ENCODE measurements around the gene XPA. TPM values are rescaled to one million over a fixed set of nuclear protein-coding genes. Genes with fewer than 3 reads are reported as not detected.

The XPA gene
- total and polyA plus RNA-seq, 8 donors, result 4.9 to 12.6 (median 7.0) TPM

DNA sequence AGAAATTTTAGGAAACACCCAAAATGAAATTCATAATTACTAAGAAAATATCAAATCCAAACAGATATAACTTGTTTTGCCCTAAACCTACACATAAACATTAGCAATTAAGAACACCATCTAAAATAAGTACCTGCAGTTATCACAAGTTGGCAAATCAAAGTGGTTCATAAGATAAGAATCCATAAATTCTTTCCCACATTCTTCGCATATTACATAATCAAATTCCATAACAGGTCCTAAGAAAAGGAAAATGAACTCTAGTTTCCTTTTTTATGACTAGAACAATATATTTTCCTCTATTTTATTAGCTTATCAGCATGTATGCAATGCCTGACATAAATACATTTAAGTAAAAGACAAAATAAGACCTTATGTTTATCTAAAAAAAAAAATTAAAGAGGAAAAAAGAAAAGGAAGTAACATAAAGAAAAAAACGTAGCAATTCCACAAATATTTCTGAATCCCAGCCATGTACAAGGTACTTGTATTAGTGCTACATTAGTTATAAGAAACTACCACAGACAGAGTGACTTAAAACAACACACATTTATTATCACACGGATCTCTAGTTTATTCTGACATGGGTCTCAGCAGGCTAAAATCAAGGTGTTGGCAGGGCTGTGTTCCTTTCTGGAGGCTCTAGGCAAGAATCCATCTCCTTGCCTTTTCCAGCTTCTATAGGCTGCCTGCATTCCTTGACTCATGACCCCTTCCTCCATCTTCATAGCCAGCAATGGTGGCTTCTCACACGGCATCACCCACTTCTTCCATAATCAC, 7.5 kb downstream of the XPA start:
- 46 to 58% methylated on average over 4 of the region's 4 CpGs for WGBS, 2 donors
- DNase-seq (no peak), ATAC-seq (no peak), FAIRE-seq (no peak)
- intact Hi-C loops (cut with DNase I), result no loop called here
- H3K27me3 ChIP-seq, result no peaks in the 10 kb centered on the region
- H3K36me3 ChIP-seq, result peaks cover 0 to 35% (median 0%) of the 10 kb centered on the region in 3 donors
- peaks cover 18 to 21% (median 21%) of the 10 kb centered on the region in 3 donors for H3K4me1 ChIP-seq
- TF ChIP-seq, protein P1, sequence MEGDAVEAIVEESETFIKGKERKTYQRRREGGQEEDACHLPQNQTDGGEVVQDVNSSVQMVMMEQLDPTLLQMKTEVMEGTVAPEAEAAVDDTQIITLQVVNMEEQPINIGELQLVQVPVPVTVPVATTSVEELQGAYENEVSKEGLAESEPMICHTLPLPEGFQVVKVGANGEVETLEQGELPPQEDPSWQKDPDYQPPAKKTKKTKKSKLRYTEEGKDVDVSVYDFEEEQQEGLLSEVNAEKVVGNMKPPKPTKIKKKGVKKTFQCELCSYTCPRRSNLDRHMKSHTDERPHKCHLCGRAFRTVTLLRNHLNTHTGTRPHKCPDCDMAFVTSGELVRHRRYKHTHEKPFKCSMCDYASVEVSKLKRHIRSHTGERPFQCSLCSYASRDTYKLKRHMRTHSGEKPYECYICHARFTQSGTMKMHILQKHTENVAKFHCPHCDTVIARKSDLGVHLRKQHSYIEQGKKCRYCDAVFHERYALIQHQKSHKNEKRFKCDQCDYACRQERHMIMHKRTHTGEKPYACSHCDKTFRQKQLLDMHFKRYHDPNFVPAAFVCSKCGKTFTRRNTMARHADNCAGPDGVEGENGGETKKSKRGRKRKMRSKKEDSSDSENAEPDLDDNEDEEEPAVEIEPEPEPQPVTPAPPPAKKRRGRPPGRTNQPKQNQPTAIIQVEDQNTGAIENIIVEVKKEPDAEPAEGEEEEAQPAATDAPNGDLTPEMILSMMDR (IDR thresholded peaks at IDR 0.05), result no peak
- H3K9me3 ChIP-seq, result no peaks in the 10 kb centered on the region
- H3K4me3 ChIP-seq, result no peak overlapping the region
- peak overlapping the region in 1 of 4 donors; percentile 16 for H3K27ac ChIP-seq

DNA sequence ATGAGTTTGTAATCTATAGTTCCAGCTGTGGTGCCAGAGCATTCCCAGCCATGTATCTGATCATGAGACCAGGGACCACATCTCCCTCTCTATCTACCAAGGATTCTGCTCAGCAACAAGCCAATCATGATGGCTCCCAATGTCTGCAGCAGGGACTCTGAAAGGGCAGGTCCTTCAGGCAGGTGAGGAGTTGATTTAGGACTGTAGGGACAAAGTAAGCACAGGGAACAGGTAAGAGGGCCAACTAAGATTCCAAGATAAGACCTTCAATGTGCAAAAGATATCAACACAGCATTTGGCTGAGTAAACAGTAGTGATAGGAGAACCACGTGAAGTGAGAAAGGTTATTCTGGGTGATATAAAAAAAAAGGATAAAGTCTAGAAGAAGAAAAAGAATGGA, 8.5 kb downstream of the XPA start:
- TF ChIP-seq, protein P1 (IDR thresholded peaks at IDR 0.05), result no peak
- no peaks in the 10 kb centered on the region for H3K27me3 ChIP-seq
- 11 to 16% methylated on average over 1 of the region's 1 CpG for WGBS, 2 donors
- intact Hi-C loops (cut with DNase I), result no loop called here
- DNase-seq (no peak), ATAC-seq (peak in 3 of 4 donors; percentile 10 to 73 (median 45)), FAIRE-seq (no peak)
- peaks cover 0 to 45% (median 0%) of the 10 kb centered on the region in 3 donors for H3K36me3 ChIP-seq
- no peak overlapping the region for H3K27ac ChIP-seq
- H3K4me3 ChIP-seq, result no peak overlapping the region
- H3K4me1 ChIP-seq, result peaks cover 12 to 19% (median 16%) of the 10 kb centered on the region in 3 donors
- H3K9me3 ChIP-seq, result no peaks in the 10 kb centered on the region

DNA sequence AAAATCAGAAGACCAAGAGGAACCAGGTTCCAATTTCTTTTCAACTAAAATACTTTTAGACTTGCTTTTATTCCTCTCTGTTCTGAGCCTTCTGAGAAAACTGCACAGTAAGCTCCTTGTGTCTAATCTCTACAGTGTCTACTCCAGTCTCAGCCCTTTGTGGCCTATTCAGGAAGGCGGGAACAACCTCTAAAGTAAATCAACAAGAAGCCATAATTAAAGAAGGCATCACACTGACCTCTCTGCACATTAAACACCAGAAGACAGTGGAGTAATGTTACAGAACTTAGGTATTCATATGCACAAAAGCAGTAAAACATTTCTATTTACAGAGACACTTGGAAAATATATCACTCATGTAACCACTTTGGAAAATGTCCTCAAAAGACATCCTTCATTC, 14.9 kb downstream of the XPA start:
- no peak for FAIRE-seq
- Histone ChIP-seq H3K27me3 (no peaks in the 10 kb centered on the region), H3K4me3 (no peak overlapping the region), H3K36me3 (peaks cover 0 to 37% (median 0%) of the 10 kb centered on the region in 3 donors), H3K9me3 (no peaks in the 10 kb centered on the region), H3K4me1 (no peaks in the 10 kb centered on the region), H3K27ac (no peak overlapping the region)
- TF ChIP-seq, protein P1 (IDR thresholded peaks at IDR 0.05), result no peak
- intact Hi-C loops (cut with DNase I), result no loop called here
- 92 to 97% methylated on average over 1 of the region's 1 CpG for WGBS, 2 donors
- DNase-seq, result no peak
- no peak for ATAC-seq

DNA sequence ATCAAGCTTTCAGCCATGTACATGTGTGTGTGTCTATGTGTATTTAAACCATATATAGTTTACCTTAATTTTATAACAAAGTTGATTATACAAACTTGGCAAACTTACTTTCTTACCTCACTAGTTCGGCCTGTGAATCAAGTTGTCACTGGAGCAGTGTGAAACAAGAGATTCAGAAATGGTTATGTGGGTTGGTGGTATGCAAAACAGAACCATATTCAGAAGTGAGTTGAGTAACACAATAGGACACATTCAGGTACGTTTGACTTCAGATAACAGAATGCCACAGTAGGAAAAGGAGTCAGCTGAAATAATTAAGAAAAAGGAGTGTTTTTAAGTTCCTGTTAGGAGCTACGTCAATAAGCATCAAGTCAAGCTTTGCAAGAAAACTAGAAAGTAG, 21.5 kb downstream of the XPA start:
- WGBS, 2 donors, result 68 to 72% methylated on average over 3 of the region's 3 CpGs
- H3K9me3 ChIP-seq, result no peaks in the 10 kb centered on the region
- ATAC-seq (no peak), FAIRE-seq (no peak), DNase-seq (no peak)
- no peaks in the 10 kb centered on the region for H3K27me3 ChIP-seq
- intact Hi-C loops (cut with DNase I), result no loop called here
- TF ChIP-seq, protein P1 (IDR thresholded peaks at IDR 0.05), result no peak
- H3K27ac ChIP-seq, result no peak overlapping the region
- peaks cover 0 to 61% (median 6%) of the 10 kb centered on the region in 3 donors for H3K36me3 ChIP-seq
- H3K4me3 ChIP-seq, result no peak overlapping the region
- H3K4me1 ChIP-seq, result no peaks in the 10 kb centered on the region

DNA sequence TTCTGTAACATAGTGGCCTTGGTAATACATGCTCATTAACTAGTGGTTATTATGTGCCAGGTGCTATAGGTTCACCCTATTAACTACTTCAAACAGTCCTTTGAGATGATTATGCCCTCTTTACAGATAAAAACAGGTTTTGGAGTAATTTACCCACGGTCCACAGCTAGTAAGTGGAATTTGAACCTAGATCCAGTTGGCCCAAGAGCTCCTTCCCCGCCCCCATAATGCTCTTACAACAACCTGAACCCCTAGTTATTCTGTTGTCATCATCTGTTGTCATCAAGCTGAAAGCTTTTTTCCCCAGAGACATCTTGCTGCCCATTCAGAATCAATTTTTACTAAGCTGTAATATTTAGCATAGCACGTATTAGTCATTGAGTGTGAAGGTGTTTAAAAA, 23.2 kb downstream of the XPA start:
- Histone ChIP-seq H3K36me3 (peaks cover 0 to 72% (median 13%) of the 10 kb centered on the region in 3 donors), H3K4me3 (no peak overlapping the region), H3K9me3 (no peaks in the 10 kb centered on the region), H3K4me1 (no peaks in the 10 kb centered on the region), H3K27ac (no peak overlapping the region), H3K27me3 (no peaks in the 10 kb centered on the region)
- TF ChIP-seq, protein P1 (IDR thresholded peaks at IDR 0.05), result no peak
- FAIRE-seq (no peak), DNase-seq (no peak), ATAC-seq (no peak)
- WGBS, 2 donors, result 77 to 79% methylated on average over 3 of the region's 3 CpGs
- intact Hi-C loops (cut with DNase I), result no loop called here

All from pancreas (tissue), 10 donors.